Suprapubic skin (tissue), 4 donors: Measurements from ENCODE around the gene SYNGR1.

ENCODE experiments used
- EP300 ChIP-seq: sonication (generic); formaldehyde crosslinking; IDR thresholded peaks from one replicate; pipeline ENCODE4 v1.6.1; 2017; ENCODE audit warnings: antibody characterized with exemption
- POLR2A ChIP-seq, 2 donors: fragments of 450-650 bp; IDR thresholded peaks; one replicate each; pipeline ENCODE4 v1.6.1; 2017; ENCODE audit warnings: antibody characterized with exemption in 2 of 2, mild to moderate bottlenecking in 2 of 2, moderate library complexity in 2 of 2
- POLR2AphosphoS5 ChIP-seq, 3 donors: sonication (generic); formaldehyde crosslinking; IDR thresholded peaks; one replicate each; pipeline ENCODE4 v1.6.1; 2017; ENCODE audit warnings: antibody characterized with exemption in 3 of 3
- TF ChIP-seq, protein P1 (sequence below), 2 donors: fragments of 200-600 bp in 1 of 2; fragments of 450-650 bp in 1 of 2; sonication (generic) in 1 of 2; IDR thresholded peaks; one replicate each; pipeline ENCODE4 v1.5.1; 2016 to 2019; ENCODE audit warnings: antibody characterized with exemption in 2 of 2, mild to moderate bottlenecking in 1 of 2, moderate library complexity in 1 of 2

DNA sequence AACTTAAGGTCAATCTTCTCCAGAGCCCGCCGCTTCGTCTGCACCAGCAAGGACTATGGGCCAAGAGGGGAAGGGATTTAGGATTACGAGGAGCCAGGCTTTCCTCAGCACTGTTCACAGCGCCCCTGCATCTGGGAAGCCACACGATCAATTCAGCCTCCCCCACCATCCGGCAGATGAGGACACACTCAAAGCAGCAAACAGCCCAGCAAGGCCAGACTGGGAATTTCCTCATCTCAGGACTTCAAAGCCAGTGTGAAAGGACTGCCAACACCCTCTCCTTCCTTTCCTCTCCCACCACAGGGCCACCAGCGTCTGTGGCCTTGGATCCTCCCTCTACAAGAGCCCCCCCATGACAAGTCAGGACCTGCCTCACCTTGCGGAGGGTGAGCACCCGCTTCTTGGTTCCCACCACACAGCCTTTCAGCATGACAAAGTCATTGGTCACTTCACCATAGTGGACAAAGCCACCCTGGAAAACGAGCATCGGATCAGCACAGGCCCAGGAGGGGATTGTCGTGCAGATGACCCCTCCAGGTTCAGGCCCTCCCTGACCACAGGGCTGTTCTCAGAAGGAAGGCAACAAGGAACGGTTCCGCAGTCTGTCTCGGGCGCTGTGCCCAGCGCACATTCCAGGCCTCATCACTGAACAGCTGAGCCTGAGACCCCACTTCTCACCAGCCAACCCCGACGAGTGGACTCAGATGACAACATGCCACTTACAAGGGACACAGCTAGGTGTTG lies 36.4 kb upstream of the SYNGR1 start:
- TF ChIP-seq, protein P1, sequence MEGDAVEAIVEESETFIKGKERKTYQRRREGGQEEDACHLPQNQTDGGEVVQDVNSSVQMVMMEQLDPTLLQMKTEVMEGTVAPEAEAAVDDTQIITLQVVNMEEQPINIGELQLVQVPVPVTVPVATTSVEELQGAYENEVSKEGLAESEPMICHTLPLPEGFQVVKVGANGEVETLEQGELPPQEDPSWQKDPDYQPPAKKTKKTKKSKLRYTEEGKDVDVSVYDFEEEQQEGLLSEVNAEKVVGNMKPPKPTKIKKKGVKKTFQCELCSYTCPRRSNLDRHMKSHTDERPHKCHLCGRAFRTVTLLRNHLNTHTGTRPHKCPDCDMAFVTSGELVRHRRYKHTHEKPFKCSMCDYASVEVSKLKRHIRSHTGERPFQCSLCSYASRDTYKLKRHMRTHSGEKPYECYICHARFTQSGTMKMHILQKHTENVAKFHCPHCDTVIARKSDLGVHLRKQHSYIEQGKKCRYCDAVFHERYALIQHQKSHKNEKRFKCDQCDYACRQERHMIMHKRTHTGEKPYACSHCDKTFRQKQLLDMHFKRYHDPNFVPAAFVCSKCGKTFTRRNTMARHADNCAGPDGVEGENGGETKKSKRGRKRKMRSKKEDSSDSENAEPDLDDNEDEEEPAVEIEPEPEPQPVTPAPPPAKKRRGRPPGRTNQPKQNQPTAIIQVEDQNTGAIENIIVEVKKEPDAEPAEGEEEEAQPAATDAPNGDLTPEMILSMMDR (IDR thresholded peaks at IDR 0.05) = no peak
- TF ChIP-seq POLR2AphosphoS5 (IDR thresholded peaks at IDR 0.05) (no peak), POLR2A (IDR thresholded peaks at IDR 0.05) (no peak), EP300 (no peak)
